Activated B cell treated with CpG ODN at 0.5 μM for 24 hours (primary cell): Measurements from ENCODE around the gene DSCAM. TPM values are rescaled to one million over a fixed set of nuclear protein-coding genes. Genes with fewer than 3 reads are reported as not detected.

Experiments
- ATAC-seq: fragments of 200-7000 bp; cut with Tn5 transposase; one replicate; pipeline ENCODE4 v1.10.0; 2021; ENCODE audit warnings: low read depth, mild to moderate bottlenecking, moderate library complexity
- CTCF ChIA-PET: fragments of 350-600 bp; sonication (Branson Sonifier 250); formaldehyde crosslinking; loops from one replicate; lab custom pipeline; 2021; ENCODE audit warnings: antibody characterized with exemption; lab: Charles Lee
- POLR2A ChIA-PET: fragments of 350-600 bp; sonication (Branson Sonifier 250); formaldehyde crosslinking; loops from one replicate; lab custom pipeline; 2021; ENCODE audit warnings: antibody characterized with exemption; lab: Charles Lee
- DNase-seq: peaks from one replicate; pipeline ENCODE4 v3.0.0; 2022
- H3K27ac Mint-ChIP-seq: one replicate; pipeline ENCODE4 v1.8.0; 2020; ENCODE audit warnings: mixed read lengths
- H3K27me3 Mint-ChIP-seq: one replicate; pipeline ENCODE4 v1.8.0; 2021; ENCODE audit warnings: mixed read lengths
- H3K36me3 Mint-ChIP-seq: one replicate; pipeline ENCODE4 v1.8.0; 2021; ENCODE audit warnings: low read depth, mixed read lengths
- H3K4me1 Mint-ChIP-seq: one replicate; pipeline ENCODE4 v1.8.0; 2021; ENCODE audit warnings: mixed read lengths
- H3K4me3 Mint-ChIP-seq: one replicate; pipeline ENCODE4 v1.8.0; 2020; ENCODE audit warnings: mild to moderate bottlenecking, mixed read lengths
- H3K9me3 Mint-ChIP-seq: one replicate; pipeline ENCODE4 v1.8.0; 2020; ENCODE audit warnings: mixed read lengths
- CTCF ChIP-seq: fragments of 200-600 bp; IDR thresholded peaks from one replicate; pipeline ENCODE4 v1.8.0; 2022; ENCODE audit warnings: antibody characterized with exemption, mild to moderate bottlenecking
- intact Hi-C: fragments of 100-400 bp; cut with micrococcal nuclease; formaldehyde crosslinking; loops from one replicate; pipeline ENCODE4 v1.15.1; 2024
- total RNA-seq: library from RNA; stranded (reverse); gene quantifications from 2 replicates; pipeline ENCODE4 v1.2.3, GENCODE V29; 2022

The DSCAM gene
- total RNA-seq, 1 donor from 2014 or later, result not detected

- no peaks in the 10 kb centered on the region for H3K36me3 Mint-ChIP-seq
- intact Hi-C loops, result no loop called here
Measured at GRCh38 chr21:40613546-40614030, 233.4 kb downstream of the DSCAM start.

GRCh38 chr21:40610345-40610744, 236.6 kb downstream of the DSCAM start:
- POLR2A ChIA-PET, result no interaction called here

More at GRCh38 chr21:40613546-40614030, 233.4 kb downstream of the DSCAM start:
- H3K4me3 Mint-ChIP-seq, result no peak overlapping the region
- no peak for DNase-seq
- ChIA-PET POLR2A (no interaction called here), CTCF (no interaction called here)
- no peaks in the 10 kb centered on the region for H3K27me3 Mint-ChIP-seq
- no peak for TF ChIP-seq CTCF
- ATAC-seq, result no peak
- H3K9me3 Mint-ChIP-seq, result no peaks in the 10 kb centered on the region
- H3K4me1 Mint-ChIP-seq, result no peaks in the 10 kb centered on the region
- no peak overlapping the region for H3K27ac Mint-ChIP-seq

GRCh38 chr21:40606341-40606740, 240.6 kb downstream of the DSCAM start:
- Mint-ChIP-seq H3K9me3 (peaks cover 8% of the 10 kb centered on the region), H3K4me1 (no peaks in the 10 kb centered on the region), H3K27ac (no peak overlapping the region), H3K4me3 (no peak overlapping the region), H3K27me3 (no peaks in the 10 kb centered on the region), H3K36me3 (no peaks in the 10 kb centered on the region)
- POLR2A ChIA-PET, result no interaction called here
- CTCF ChIA-PET, result no interaction called here
- intact Hi-C loops, result no loop called here
- DNase-seq, result no peak
- no peak for ATAC-seq
- TF ChIP-seq CTCF, result no peak

More at GRCh38 chr21:40610345-40610744, 236.6 kb downstream of the DSCAM start:
- Mint-ChIP-seq H3K27ac (no peak overlapping the region), H3K9me3 (peaks cover 6% of the 10 kb centered on the region), H3K4me1 (no peaks in the 10 kb centered on the region), H3K36me3 (no peaks in the 10 kb centered on the region), H3K27me3 (no peaks in the 10 kb centered on the region), H3K4me3 (no peak overlapping the region)
- CTCF ChIA-PET, result no interaction called here
- TF ChIP-seq CTCF, result no peak
- DNase-seq (no peak), ATAC-seq (no peak)
- intact Hi-C loops, result no loop called here

- ChIA-PET CTCF (no interaction called here), POLR2A (no interaction called here)
- no peaks in the 10 kb centered on the region for H3K27me3 Mint-ChIP-seq
- no peaks in the 10 kb centered on the region for H3K36me3 Mint-ChIP-seq
- no peak for TF ChIP-seq CTCF
- no peaks in the 10 kb centered on the region for H3K4me1 Mint-ChIP-seq
- ATAC-seq (no peak), DNase-seq (no peak)
- H3K9me3 Mint-ChIP-seq, result peaks cover 8% of the 10 kb centered on the region
- H3K4me3 Mint-ChIP-seq, result no peak overlapping the region
- intact Hi-C loops, result no loop called here
- H3K27ac Mint-ChIP-seq, result no peak overlapping the region
Measured at GRCh38 chr21:40605094-40605493, 241.9 kb downstream of the DSCAM start.

- ATAC-seq (no peak), DNase-seq (no peak)
- Mint-ChIP-seq H3K9me3 (peaks cover 8% of the 10 kb centered on the region), H3K4me1 (no peaks in the 10 kb centered on the region), H3K27ac (no peak overlapping the region), H3K4me3 (no peak overlapping the region), H3K36me3 (no peaks in the 10 kb centered on the region), H3K27me3 (no peaks in the 10 kb centered on the region)
- CTCF ChIA-PET, result no interaction called here
- POLR2A ChIA-PET, result no interaction called here
- TF ChIP-seq CTCF, result no peak
- intact Hi-C loops, result no loop called here
Measured at GRCh38 chr21:40603774-40604173, 243.2 kb downstream of the DSCAM start.
